Mucosa of rectum (tissue), 2 donors: ENCODE results near the gene LYRM4.

ENCODE experiments used
- H3K27ac ChIP-seq, 2 donors: one replicate each; pipeline ENCODE4 v1.7.0; 2013; ENCODE audit warnings: inconsistent platforms in 2 of 2, low read depth in 2 of 2, low read length in 2 of 2
- H3K27me3 ChIP-seq, 2 donors: one replicate each; pipeline ENCODE4 v1.7.0; 2013; ENCODE audit warnings: low read length in 2 of 2; ENCODE audit not compliant: control insufficient read depth in 2 of 2, insufficient read depth in 2 of 2
- H3K36me3 ChIP-seq, 2 donors: one replicate each; pipeline ENCODE4 v1.7.0; 2013; ENCODE audit warnings: low read length in 2 of 2; ENCODE audit not compliant: control insufficient read depth in 2 of 2, insufficient read depth in 2 of 2
- H3K4me1 ChIP-seq, 2 donors: one replicate each; pipeline ENCODE4 v1.7.0; 2013; ENCODE audit warnings: low read length in 2 of 2, mild to moderate bottlenecking in 1 of 2; ENCODE audit not compliant: control insufficient read depth in 2 of 2, insufficient read depth in 2 of 2
- H3K4me3 ChIP-seq, 2 donors: one replicate each; pipeline ENCODE4 v1.7.0; 2013; ENCODE audit warnings: low read length in 2 of 2
- H3K9ac ChIP-seq, 2 donors: one replicate each; pipeline ENCODE4 v1.7.0; 2013; ENCODE audit warnings: low read length in 2 of 2, low read depth in 1 of 2, mild to moderate bottlenecking in 1 of 2
- H3K9me3 ChIP-seq, 2 donors: one replicate each; pipeline ENCODE4 v1.7.0; 2013; ENCODE audit warnings: low read length in 2 of 2; ENCODE audit not compliant: control insufficient read depth in 2 of 2
- donor health status: healthy.
- donor health status: Normal muscosa, but diverticular disease.

Gene LYRM4

GRCh38 chr6:5201271-5201670 is 59.5 kb downstream of the LYRM4 start:
- Histone ChIP-seq H3K4me1 (peaks cover 0 to 4% of the 10 kb centered on the region in 2 donors), H3K9ac (no peak overlapping the region), H3K9me3 (no peaks in the 10 kb centered on the region), H3K27me3 (no peaks in the 10 kb centered on the region), H3K4me3 (no peak overlapping the region), H3K36me3 (no peaks in the 10 kb centered on the region), H3K27ac (no peak overlapping the region)

GRCh38 chr6:5199702-5200101 is 61.0 kb downstream of the LYRM4 start:
- H3K27ac ChIP-seq: no peak overlapping the region
- no peaks in the 10 kb centered on the region for H3K4me1 ChIP-seq
- no peaks in the 10 kb centered on the region for H3K27me3 ChIP-seq
- H3K4me3 ChIP-seq: no peak overlapping the region
- no peaks in the 10 kb centered on the region for H3K36me3 ChIP-seq
- no peaks in the 10 kb centered on the region for H3K9me3 ChIP-seq
- H3K9ac ChIP-seq: no peak overlapping the region

- Histone ChIP-seq H3K9ac (no peak overlapping the region), H3K36me3 (no peaks in the 10 kb centered on the region), H3K27me3 (no peaks in the 10 kb centered on the region), H3K4me3 (no peak overlapping the region), H3K27ac (no peak overlapping the region), H3K4me1 (no peaks in the 10 kb centered on the region), H3K9me3 (no peaks in the 10 kb centered on the region)
Observed at GRCh38 chr6:5199283-5199682, 61.5 kb downstream of the LYRM4 start.

- Histone ChIP-seq H3K4me1 (no peaks in the 10 kb centered on the region), H3K27me3 (no peaks in the 10 kb centered on the region), H3K9me3 (no peaks in the 10 kb centered on the region), H3K36me3 (no peaks in the 10 kb centered on the region), H3K4me3 (no peak overlapping the region), H3K9ac (no peak overlapping the region), H3K27ac (no peak overlapping the region)
Observed at GRCh38 chr6:5197084-5197483, 63.7 kb downstream of the LYRM4 start.

GRCh38 chr6:5192135-5192794 is 68.5 kb downstream of the LYRM4 start:
- H3K27ac ChIP-seq: no peak overlapping the region
- H3K9me3 ChIP-seq: no peaks in the 10 kb centered on the region
- no peaks in the 10 kb centered on the region for H3K4me1 ChIP-seq
- H3K4me3 ChIP-seq: no peak overlapping the region
- no peaks in the 10 kb centered on the region for H3K36me3 ChIP-seq
- H3K27me3 ChIP-seq: no peaks in the 10 kb centered on the region
- no peak overlapping the region for H3K9ac ChIP-seq

GRCh38 chr6:5191722-5192121 is 69.0 kb downstream of the LYRM4 start:
- no peak overlapping the region for H3K4me3 ChIP-seq
- H3K27ac ChIP-seq: no peak overlapping the region
- H3K36me3 ChIP-seq: no peaks in the 10 kb centered on the region

GRCh38 chr6:5191222-5191621 is 69.5 kb downstream of the LYRM4 start:
- H3K27ac ChIP-seq: no peak overlapping the region
- H3K4me3 ChIP-seq: no peak overlapping the region
- no peaks in the 10 kb centered on the region for H3K9me3 ChIP-seq
- no peak overlapping the region for H3K9ac ChIP-seq
- no peaks in the 10 kb centered on the region for H3K27me3 ChIP-seq
- no peaks in the 10 kb centered on the region for H3K4me1 ChIP-seq
- H3K36me3 ChIP-seq: no peaks in the 10 kb centered on the region

More at GRCh38 chr6:5191722-5192121, 69.0 kb downstream of the LYRM4 start:
- Histone ChIP-seq H3K9ac (no peak overlapping the region), H3K9me3 (no peaks in the 10 kb centered on the region), H3K27me3 (no peaks in the 10 kb centered on the region), H3K4me1 (no peaks in the 10 kb centered on the region)

GRCh38 chr6:5190507-5190906 is 70.2 kb downstream of the LYRM4 start:
- Histone ChIP-seq H3K36me3 (no peaks in the 10 kb centered on the region), H3K4me3 (no peak overlapping the region), H3K27ac (no peak overlapping the region)

GRCh38 chr6:5188646-5189045 is 72.1 kb downstream of the LYRM4 start:
- Histone ChIP-seq H3K27me3 (no peaks in the 10 kb centered on the region), H3K4me3 (no peak overlapping the region), H3K9ac (no peak overlapping the region), H3K36me3 (no peaks in the 10 kb centered on the region), H3K9me3 (no peaks in the 10 kb centered on the region), H3K4me1 (no peaks in the 10 kb centered on the region), H3K27ac (no peak overlapping the region)

More at GRCh38 chr6:5190507-5190906, 70.2 kb downstream of the LYRM4 start:
- no peak overlapping the region for H3K9ac ChIP-seq
- no peaks in the 10 kb centered on the region for H3K4me1 ChIP-seq
- H3K9me3 ChIP-seq: no peaks in the 10 kb centered on the region
- H3K27me3 ChIP-seq: no peaks in the 10 kb centered on the region

- no peaks in the 10 kb centered on the region for H3K9me3 ChIP-seq
- no peak overlapping the region for H3K27ac ChIP-seq
- no peak overlapping the region for H3K9ac ChIP-seq
- H3K36me3 ChIP-seq: no peaks in the 10 kb centered on the region
- H3K4me1 ChIP-seq: no peaks in the 10 kb centered on the region
- no peak overlapping the region for H3K4me3 ChIP-seq
- no peaks in the 10 kb centered on the region for H3K27me3 ChIP-seq
Observed at GRCh38 chr6:5184878-5185277, 75.9 kb downstream of the LYRM4 start.

- Histone ChIP-seq H3K36me3 (no peaks in the 10 kb centered on the region), H3K27me3 (no peaks in the 10 kb centered on the region), H3K4me1 (no peaks in the 10 kb centered on the region), H3K27ac (no peak overlapping the region), H3K9me3 (no peaks in the 10 kb centered on the region), H3K9ac (no peak overlapping the region), H3K4me3 (no peak overlapping the region)
Observed at GRCh38 chr6:5184218-5184617, 76.5 kb downstream of the LYRM4 start.
